ENCODE measurements around the gene PDZD11. TPM values are rescaled to one million over a fixed set of nuclear protein-coding genes. Genes with fewer than 3 reads are reported as not detected.
A peak's percentile ranks its signal among the peaks of the same experiment; 100 is the strongest.

PDZD11 gene
- total and polyA plus RNA-seq, 9 donors = 9.4 to 93.4 (median 26.1) TPM

- intact Hi-C loops (cut with DNase I) = no loop called here
- WGBS, 3 donors = 40 to 65% (median 63%) methylated on average over 3 of the region's 3 CpGs
- H3K36me3 ChIP-seq = no peaks in the 10 kb centered on the region
- no peaks in the 10 kb centered on the region for H3K27me3 ChIP-seq
- no peak overlapping the region for H3K4me3 ChIP-seq
- H3K9me3 ChIP-seq = no peaks in the 10 kb centered on the region
- H3K27ac ChIP-seq = no peak overlapping the region
- H3K4me1 ChIP-seq (ENCODE audit: insufficient read depth) = no peaks in the 10 kb centered on the region
- TF ChIP-seq POLR2A (IDR thresholded peaks at IDR 0.05) (no peak), CTCF (IDR thresholded peaks at IDR 0.05) (no peak), EP300 (IDR thresholded peaks at IDR 0.05) (no peak)
- no peak for DNase-seq
Observed at GRCh38 chrX:70301716-70302115, 12.0 kb upstream of the PDZD11 start.

GRCh38 chrX:70293621-70294020 is 3.9 kb upstream of the PDZD11 start:
- Histone ChIP-seq H3K4me3 (no peak overlapping the region), H3K4me1 (ENCODE audit: insufficient read depth) (no peaks in the 10 kb centered on the region), H3K9me3 (no peaks in the 10 kb centered on the region), H3K27me3 (no peaks in the 10 kb centered on the region), H3K27ac (no peak overlapping the region), H3K36me3 (no peaks in the 10 kb centered on the region)
- TF ChIP-seq CTCF (IDR thresholded peaks at IDR 0.05) = no peak
- TF ChIP-seq EP300 (IDR thresholded peaks at IDR 0.05) = no peak
- no peak for TF ChIP-seq POLR2A (IDR thresholded peaks at IDR 0.05)
- intact Hi-C loops (cut with DNase I) = no loop called here
- no peak for DNase-seq
- WGBS, 3 donors = 73 to 80% (median 77%) methylated on average over 5 of the region's 5 CpGs

GRCh38 chrX:70292788-70293187 is 3.1 kb upstream of the PDZD11 start:
- no peak overlapping the region for H3K4me3 ChIP-seq
- no peaks in the 10 kb centered on the region for H3K36me3 ChIP-seq
- DNase-seq = no peak
- no peak for TF ChIP-seq POLR2A (IDR thresholded peaks at IDR 0.05)
- no peak for TF ChIP-seq EP300 (IDR thresholded peaks at IDR 0.05)
- TF ChIP-seq CTCF (IDR thresholded peaks at IDR 0.05) = no peak
- H3K9me3 ChIP-seq = no peaks in the 10 kb centered on the region
- H3K27ac ChIP-seq = no peak overlapping the region
- WGBS, 3 donors = 0% methylated on average over 1 of the region's 1 CpG
- intact Hi-C loops (cut with DNase I) = no loop called here
- H3K27me3 ChIP-seq = no peaks in the 10 kb centered on the region
- no peaks in the 10 kb centered on the region for H3K4me1 ChIP-seq (ENCODE audit: insufficient read depth)

- peak overlapping the region; percentile 20 to 60 for H3K27ac ChIP-seq
- peak overlapping the region; percentile 47 for H3K4me3 ChIP-seq
- H3K9me3 ChIP-seq = no peaks in the 10 kb centered on the region
- intact Hi-C loops (cut with DNase I) = no loop called here
- H3K4me1 ChIP-seq (ENCODE audit: insufficient read depth) = no peaks in the 10 kb centered on the region
- H3K36me3 ChIP-seq = no peaks in the 10 kb centered on the region
- 41 to 59% (median 47%) methylated on average over 11 of the region's 11 CpGs for WGBS, 3 donors
- TF ChIP-seq POLR2A (IDR thresholded peaks at IDR 0.05) = no peak
- TF ChIP-seq EP300 (IDR thresholded peaks at IDR 0.05) = no peak
- no peak for TF ChIP-seq CTCF (IDR thresholded peaks at IDR 0.05)
- DNase-seq = no peak
- no peaks in the 10 kb centered on the region for H3K27me3 ChIP-seq
Observed at GRCh38 chrX:70289168-70289792, 447 bp downstream of the PDZD11 start.
